Choroid plexus epithelial cell (primary cell): Measurements from ENCODE around the gene ADK.

Experiments used
- DNase-seq: peaks from one replicate; pipeline ENCODE4 v3.0.0-alpha.2; 2010; ENCODE audit warnings: low read depth
- H3K4me3 ChIP-seq: 2 replicates; pipeline ENCODE4 v1.5.1; 2011; ENCODE audit warnings: low read depth, mild to moderate bottlenecking, control low read depth, low read length, moderate library complexity
- TF ChIP-seq, protein P1 (sequence below): conservative IDR thresholded peaks from 2 replicates; pipeline ENCODE4 v1.5.1; 2011; ENCODE audit warnings: low read depth, mild to moderate bottlenecking, control low read depth, inconsistent platforms, low read length, moderate library complexity

ADK gene

DNA sequence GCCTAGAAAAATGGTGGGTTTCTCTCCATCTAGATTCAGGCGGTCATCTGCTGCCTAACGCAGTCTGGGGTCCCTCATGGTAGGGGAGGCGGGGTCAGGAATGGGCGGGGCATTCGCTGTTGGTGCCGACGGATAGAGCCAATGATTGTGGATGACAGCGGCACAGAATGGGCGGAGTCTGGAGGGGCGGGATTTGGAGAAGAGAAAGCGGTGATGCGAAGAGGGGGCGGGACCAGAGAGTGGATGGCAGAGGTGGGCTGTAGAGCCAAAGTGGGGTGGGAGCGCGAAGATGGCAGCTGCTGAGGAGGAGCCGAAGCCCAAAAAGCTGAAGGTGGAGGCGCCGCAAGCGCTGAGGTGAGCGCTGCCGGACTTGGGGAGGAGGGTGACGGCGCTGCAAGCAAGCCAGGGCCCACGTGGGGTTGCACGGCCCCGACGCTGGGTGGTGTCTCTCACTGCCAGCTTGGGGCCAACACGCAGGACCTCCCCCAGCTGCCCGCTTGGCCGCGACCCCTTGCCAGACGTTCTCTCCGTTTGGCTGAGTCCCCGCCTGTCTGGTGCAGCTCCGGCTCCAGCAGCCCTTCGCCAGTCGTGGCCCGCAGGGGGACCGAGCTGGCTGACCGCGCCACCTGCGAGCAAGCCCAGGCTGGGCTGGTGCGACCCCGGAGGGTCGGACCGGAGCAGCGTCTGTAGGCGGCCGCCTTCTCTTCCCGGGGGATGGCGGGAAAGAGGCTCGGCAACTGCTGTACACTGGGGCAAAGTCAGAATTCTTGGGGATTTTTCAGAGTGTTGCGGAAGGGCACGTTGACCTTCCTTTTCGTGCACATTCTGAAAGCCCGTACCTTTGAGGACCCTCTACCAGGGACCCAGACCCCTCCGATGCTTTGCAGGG is at the start of gene ADK:
ADK (plus strand) TSS at position 232 of the 889 bp plus-strand sequence; CDS start at position 290, 58 bp downstream.
- TF ChIP-seq, protein P1, sequence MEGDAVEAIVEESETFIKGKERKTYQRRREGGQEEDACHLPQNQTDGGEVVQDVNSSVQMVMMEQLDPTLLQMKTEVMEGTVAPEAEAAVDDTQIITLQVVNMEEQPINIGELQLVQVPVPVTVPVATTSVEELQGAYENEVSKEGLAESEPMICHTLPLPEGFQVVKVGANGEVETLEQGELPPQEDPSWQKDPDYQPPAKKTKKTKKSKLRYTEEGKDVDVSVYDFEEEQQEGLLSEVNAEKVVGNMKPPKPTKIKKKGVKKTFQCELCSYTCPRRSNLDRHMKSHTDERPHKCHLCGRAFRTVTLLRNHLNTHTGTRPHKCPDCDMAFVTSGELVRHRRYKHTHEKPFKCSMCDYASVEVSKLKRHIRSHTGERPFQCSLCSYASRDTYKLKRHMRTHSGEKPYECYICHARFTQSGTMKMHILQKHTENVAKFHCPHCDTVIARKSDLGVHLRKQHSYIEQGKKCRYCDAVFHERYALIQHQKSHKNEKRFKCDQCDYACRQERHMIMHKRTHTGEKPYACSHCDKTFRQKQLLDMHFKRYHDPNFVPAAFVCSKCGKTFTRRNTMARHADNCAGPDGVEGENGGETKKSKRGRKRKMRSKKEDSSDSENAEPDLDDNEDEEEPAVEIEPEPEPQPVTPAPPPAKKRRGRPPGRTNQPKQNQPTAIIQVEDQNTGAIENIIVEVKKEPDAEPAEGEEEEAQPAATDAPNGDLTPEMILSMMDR, result peak; percentile 49
- H3K4me3 ChIP-seq, result peak within 1 kb of the TSS; percentile 100
- DNase-seq, result peak; percentile 98

DNA sequence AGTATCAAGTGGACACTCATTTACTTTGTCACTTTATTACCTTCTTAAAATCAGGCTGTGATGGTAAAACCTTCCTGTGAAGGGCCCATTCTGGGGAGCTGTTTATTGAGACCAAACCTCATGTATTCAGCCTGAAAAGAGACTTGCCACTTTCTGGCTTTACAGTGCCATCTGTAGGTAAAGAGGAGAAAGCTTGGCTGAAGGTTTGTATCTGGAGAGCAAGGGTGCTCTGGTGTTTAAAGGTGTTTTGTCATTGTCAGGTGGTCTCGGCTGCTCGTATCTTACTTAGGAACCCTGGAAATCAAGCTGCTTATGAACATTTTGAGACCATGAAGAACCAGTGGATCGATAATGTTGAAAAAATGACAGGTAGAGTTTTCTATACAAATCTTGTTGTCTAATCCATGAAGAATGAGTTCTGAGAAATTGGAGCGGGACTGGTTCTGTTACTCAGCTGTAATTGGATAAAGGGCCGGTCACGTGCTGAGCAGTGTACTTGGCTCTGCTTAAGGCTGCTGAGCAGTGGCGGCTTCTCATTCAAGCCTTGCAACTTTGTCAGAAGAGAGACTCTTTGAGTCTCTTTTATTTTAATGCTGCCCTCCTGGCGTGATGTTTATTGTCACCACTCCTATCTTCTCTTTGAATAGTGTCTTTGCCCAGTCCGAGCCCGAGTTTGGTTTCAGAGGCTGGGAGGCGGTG is 47.3 kb upstream of the ADK start:
- TF ChIP-seq, protein P1, result peak; percentile 68
- H3K4me3 ChIP-seq, result no peak overlapping the region
- DNase-seq, result peak; percentile 71

DNA sequence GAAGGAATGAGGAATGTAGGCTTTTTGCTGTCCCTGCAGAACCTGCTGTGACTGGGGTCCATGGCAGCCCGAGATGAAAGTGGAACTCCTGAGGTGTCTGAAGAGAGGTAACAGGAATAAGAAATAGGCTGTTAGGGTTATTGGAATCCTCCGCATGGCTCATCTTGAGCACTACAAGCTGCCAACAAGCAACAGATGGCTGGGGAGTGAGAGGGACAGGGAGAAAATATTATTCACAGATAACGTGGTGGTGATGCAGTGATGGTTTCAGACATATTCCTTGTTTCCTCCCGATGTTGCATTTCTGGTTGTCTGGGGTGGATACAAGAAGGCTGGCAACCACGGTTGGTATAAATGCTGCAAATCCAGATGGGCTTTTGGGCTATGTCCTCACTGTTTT is 46.5 kb upstream of the ADK start:
- no peak overlapping the region for H3K4me3 ChIP-seq
- TF ChIP-seq, protein P1, result no peak
- DNase-seq, result no peak

DNA sequence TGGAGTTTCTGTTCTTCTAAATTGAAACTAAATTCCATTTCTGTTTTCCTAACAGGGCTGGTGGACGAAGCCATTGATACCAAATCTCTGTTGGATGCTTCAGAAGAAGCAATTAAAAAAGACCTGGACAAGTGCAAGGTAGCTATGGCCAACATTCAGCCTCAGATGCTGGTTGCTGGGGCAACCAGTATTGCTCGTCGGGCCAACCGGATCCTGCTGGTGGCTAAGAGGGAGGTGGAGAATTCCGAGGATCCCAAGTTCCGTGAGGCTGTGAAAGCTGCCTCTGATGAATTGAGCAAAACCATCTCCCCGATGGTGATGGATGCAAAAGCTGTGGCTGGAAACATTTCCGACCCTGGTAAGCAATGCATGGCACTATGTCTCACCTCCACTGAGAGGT is 46.0 kb upstream of the ADK start:
- no peak overlapping the region for H3K4me3 ChIP-seq
- TF ChIP-seq, protein P1, result no peak
- no peak for DNase-seq

DNA sequence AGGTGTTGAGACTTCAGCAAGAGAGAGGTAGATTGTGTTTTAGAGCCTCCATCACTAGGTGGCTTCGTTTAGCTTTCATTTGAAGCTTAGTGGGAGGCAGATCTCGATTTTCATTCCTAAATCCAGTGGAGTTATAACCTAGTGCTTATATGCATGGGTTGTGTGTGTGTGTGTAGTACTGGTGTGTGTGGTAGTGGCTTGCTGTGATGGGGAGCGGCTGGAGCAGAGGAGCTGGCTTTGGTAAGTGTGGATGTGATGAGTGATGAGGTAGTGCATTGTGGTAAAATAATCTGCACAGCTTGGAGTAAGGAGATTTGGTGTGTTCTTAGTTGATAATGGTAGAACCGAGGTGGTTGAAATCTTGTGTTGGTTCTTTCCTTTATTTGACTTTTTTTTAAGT is 43.6 kb upstream of the ADK start:
- TF ChIP-seq, protein P1, result no peak
- H3K4me3 ChIP-seq, result no peak overlapping the region
- DNase-seq, result no peak

DNA sequence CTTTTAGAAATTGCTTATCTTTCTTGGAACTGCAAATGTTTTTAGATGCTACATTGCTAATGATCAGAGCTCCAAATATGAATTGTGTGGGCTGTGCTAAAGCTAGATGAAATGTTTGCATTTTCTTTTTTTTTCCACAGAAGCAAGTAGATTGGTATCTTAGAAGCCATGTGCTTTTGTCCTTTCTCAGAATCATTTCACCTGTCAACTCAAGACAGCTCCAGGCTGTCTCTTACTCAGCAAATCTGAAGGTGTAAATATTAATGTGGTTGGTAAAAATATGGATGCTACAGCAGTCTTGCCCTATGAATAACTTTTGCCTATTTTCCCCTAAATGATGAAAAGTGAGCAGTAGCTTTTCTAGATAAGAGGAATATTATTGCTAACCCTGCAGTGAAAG is 41.6 kb upstream of the ADK start:
- no peak overlapping the region for H3K4me3 ChIP-seq
- TF ChIP-seq, protein P1, result no peak
- DNase-seq, result no peak
